ENCODE data around the gene SCFD2. TPM values are rescaled to one million over a fixed set of nuclear protein-coding genes. Genes with fewer than 3 reads are reported as not detected.

The SCFD2 gene
- polyA plus RNA-seq, 3 donors = 5.4 to 9.4 (median 6.7) TPM

GRCh38 chr4:53380221-53380620, 14.4 kb upstream of the SCFD2 start:
- Histone ChIP-seq H3K36me3 (replicated peaks in 1 of 2; ENCODE audit: control insufficient read depth in 1 of 2, insufficient read depth in 2 of 2, low read length in 2 of 2) (peaks cover 29 to 34% of the 10 kb centered on the region in 2 donors), H2AFZ (ENCODE audit: insufficient read depth, low read depth, low read length, poor library complexity, severe bottlenecking) (no peak overlapping the region), H3K4me1 (ENCODE audit: control insufficient read depth in 1 of 2, insufficient read depth in 2 of 2, low read length in 2 of 2) (peaks cover 16 to 23% of the 10 kb centered on the region in 2 donors), H3K79me2 (ENCODE audit: insufficient read depth, low read length) (peaks cover 59% of the 10 kb centered on the region), H3K9ac (ENCODE audit: insufficient read depth, low read length, poor library complexity, severe bottlenecking) (no peak overlapping the region), H4K20me1 (ENCODE audit: insufficient read depth, low read length) (peaks cover 25% of the 10 kb centered on the region), H3K27me3 (ENCODE audit: control insufficient read depth in 2 of 2, insufficient read depth in 2 of 2, low read length in 2 of 2) (no peaks in the 10 kb centered on the region), H3K9me3 (replicated peaks in 1 of 2; ENCODE audit: control insufficient read depth in 1 of 2, insufficient read depth in 1 of 2, low read length in 2 of 2) (no peaks in the 10 kb centered on the region), H3K27ac (ENCODE audit: low read depth in 1 of 2, low read length in 2 of 2) (no peak overlapping the region), H3K4me3 (replicated peaks in 1 of 3; ENCODE audit: low read depth in 2 of 3, low read length in 3 of 3) (no peak overlapping the region), H3K4me2 (replicated peaks; ENCODE audit: extremely low read depth, low read length, poor library complexity, severe bottlenecking) (no peak overlapping the region)
- Mint-ChIP-seq H3K36me3 (peaks cover 27 to 34% of the 10 kb centered on the region in 2 donors), H3K27ac (no peak overlapping the region), H3K9me3 (peaks cover 0 to 3% (median 0%) of the 10 kb centered on the region in 7 donors), H3K4me1 (peaks cover 28% of the 10 kb centered on the region), H3K27me3 (ENCODE audit: low read depth in 3 of 3) (peaks cover 0 to 2% (median 0%) of the 10 kb centered on the region in 3 donors), H3K4me3 (no peak overlapping the region)
- 86% methylated on average over 4 of the region's 4 CpGs for WGBS (ENCODE audit: insufficient coverage)
- no peak for TF ChIP-seq CTCF (IDR thresholded peaks at IDR 0.05)
- intact Hi-C loops (cut with micrococcal nuclease) = no loop called here
- no peak for DNase-seq

- Mint-ChIP-seq H3K27me3 (ENCODE audit: low read depth in 3 of 3) (peaks cover 0 to 2% (median 1%) of the 10 kb centered on the region in 3 donors), H3K27ac (peak overlapping the region; percentile 80 to 99 (median 96)), H3K36me3 (peaks cover 16% of the 10 kb centered on the region in 2 donors), H3K9me3 (peaks cover 0 to 3% (median 0%) of the 10 kb centered on the region in 7 donors), H3K4me3 (peak overlapping the region; percentile 99), H3K4me1 (peaks cover 28% of the 10 kb centered on the region)
- H3K4me2 ChIP-seq (replicated peaks; ENCODE audit: extremely low read depth, low read length, poor library complexity, severe bottlenecking) = peak overlapping the region; percentile 89
- H3K36me3 ChIP-seq (replicated peaks in 1 of 2; ENCODE audit: control insufficient read depth in 1 of 2, insufficient read depth in 2 of 2, low read length in 2 of 2) = peaks cover 9 to 13% of the 10 kb centered on the region in 2 donors
- WGBS (ENCODE audit: insufficient coverage) = no CpG with 5 or more reads among the region's 10 CpGs
- TF ChIP-seq CTCF (IDR thresholded peaks at IDR 0.05) = no peak
- DNase-seq = no peak
- H3K4me3 ChIP-seq (replicated peaks in 1 of 3; ENCODE audit: low read depth in 2 of 3, low read length in 3 of 3) = peak overlapping the region; percentile 67 to 86 (median 83)
- H3K27ac ChIP-seq (ENCODE audit: low read depth in 1 of 2, low read length in 2 of 2) = peak overlapping the region; percentile 82 to 89
- H3K9me3 ChIP-seq (replicated peaks in 1 of 2; ENCODE audit: control insufficient read depth in 1 of 2, insufficient read depth in 1 of 2, low read length in 2 of 2) = no peaks in the 10 kb centered on the region
- H3K9ac ChIP-seq (ENCODE audit: insufficient read depth, low read length, poor library complexity, severe bottlenecking) = peak overlapping the region; percentile 85
- intact Hi-C loops (cut with micrococcal nuclease) = loop anchor here in 1 of 2 donors (10.0 kb wide), 1 partner anchor 687 kb away; the partner anchor contains the start of gene CHIC2
- peaks cover 16 to 23% of the 10 kb centered on the region in 2 donors for H3K4me1 ChIP-seq (ENCODE audit: control insufficient read depth in 1 of 2, insufficient read depth in 2 of 2, low read length in 2 of 2)
- peaks cover 25% of the 10 kb centered on the region for H4K20me1 ChIP-seq (ENCODE audit: insufficient read depth, low read length)
- H3K79me2 ChIP-seq (ENCODE audit: insufficient read depth, low read length) = peaks cover 56% of the 10 kb centered on the region
- H3K27me3 ChIP-seq (ENCODE audit: control insufficient read depth in 2 of 2, insufficient read depth in 2 of 2, low read length in 2 of 2) = no peaks in the 10 kb centered on the region
- peak overlapping the region; percentile 86 for H2AFZ ChIP-seq (ENCODE audit: insufficient read depth, low read depth, low read length, poor library complexity, severe bottlenecking)
Measured at GRCh38 chr4:53378171-53378482, 12.3 kb upstream of the SCFD2 start.
